H1 (cell line): ENCODE measurements around the gene GGA1.

ENCODE experiments used
- EZH2 ChIP-seq: fragments of 200-600 bp; sonication (generic); IDR thresholded peaks from 2 replicates; pipeline ENCODE4 v1.7.1; 2012; ENCODE audit warnings: low read depth, mild to moderate bottlenecking, moderate library complexity, low read length, inconsistent platforms; ENCODE audit not compliant: severe bottlenecking
- JUND ChIP-seq: IDR thresholded peaks from 2 replicates; pipeline ENCODE4 v1.6.1; 2011; ENCODE audit warnings: mild to moderate bottlenecking, improper control_type of control experiment, low read length
- KDM1A ChIP-seq: fragments of 200-600, 300-600 bp; sonication (generic); IDR thresholded peaks from 2 replicates; pipeline ENCODE4 v1.7.1; 2016; ENCODE audit warnings: mild to moderate bottlenecking, low read length, borderline replicate concordance
- MAFK ChIP-seq: IDR thresholded peaks from 2 replicates; pipeline ENCODE4 v1.6.1; 2012; ENCODE audit warnings: low read depth, mild to moderate bottlenecking, improper control_type of control experiment, low read length
- POLR2A ChIP-seq, 2 experiments: IDR thresholded peaks; 1 replicate in 1 of 2; 2 replicates in 1 of 2; pipeline ENCODE4 v1.6.1; 2011; ENCODE audit warnings: low read depth in 2 of 2, low read length in 2 of 2, mild to moderate bottlenecking in 2 of 2; ENCODE audit errors: control extremely low read depth in 1 of 2
- RAD21 ChIP-seq, 2 experiments: IDR thresholded peaks in 1 of 2; conservative IDR thresholded peaks in 1 of 2; 2 replicates each; pipeline ENCODE4 v1.6.1; 2011; ENCODE audit warnings: low read depth in 2 of 2, low read length in 2 of 2, improper control_type of control experiment in 1 of 2, inconsistent platforms in 1 of 2, mild to moderate bottlenecking in 1 of 2, moderate library complexity in 1 of 2
- SIN3A ChIP-seq, 2 experiments: IDR thresholded peaks in 1 of 2; conservative IDR thresholded peaks in 1 of 2; 2 replicates each; pipeline ENCODE4 v1.6.1; 2011 to 2012; ENCODE audit warnings: low read length in 2 of 2, improper control_type of control experiment in 1 of 2, low read depth in 1 of 2, mild to moderate bottlenecking in 1 of 2
- TAF1 ChIP-seq: IDR thresholded peaks from 2 replicates; pipeline ENCODE4 v1.6.1; 2011; ENCODE audit warnings: mild to moderate bottlenecking, low read depth, low read length
- TCF12 ChIP-seq: IDR thresholded peaks from 2 replicates; pipeline ENCODE4 v1.6.1; 2011; ENCODE audit warnings: low read depth, mild to moderate bottlenecking, low read length
- YY1 ChIP-seq: IDR thresholded peaks from 2 replicates; pipeline ENCODE4 v1.6.1; 2011; ENCODE audit warnings: low read depth, mild to moderate bottlenecking, low read length
- TF ChIP-seq, protein P1 (sequence below), 3 experiments: IDR thresholded peaks; 1 replicate in 2 of 3; 2 replicates in 1 of 3; pipeline versions ENCODE4 v1.5.1 to v1.6.1; 2011; ENCODE audit warnings: low read length in 3 of 3, mild to moderate bottlenecking in 3 of 3, inconsistent platforms in 2 of 3, low read depth in 1 of 3, moderate library complexity in 1 of 3; ENCODE audit not compliant: insufficient read depth in 1 of 3; ENCODE audit errors: control extremely low read depth in 1 of 3

DNA sequence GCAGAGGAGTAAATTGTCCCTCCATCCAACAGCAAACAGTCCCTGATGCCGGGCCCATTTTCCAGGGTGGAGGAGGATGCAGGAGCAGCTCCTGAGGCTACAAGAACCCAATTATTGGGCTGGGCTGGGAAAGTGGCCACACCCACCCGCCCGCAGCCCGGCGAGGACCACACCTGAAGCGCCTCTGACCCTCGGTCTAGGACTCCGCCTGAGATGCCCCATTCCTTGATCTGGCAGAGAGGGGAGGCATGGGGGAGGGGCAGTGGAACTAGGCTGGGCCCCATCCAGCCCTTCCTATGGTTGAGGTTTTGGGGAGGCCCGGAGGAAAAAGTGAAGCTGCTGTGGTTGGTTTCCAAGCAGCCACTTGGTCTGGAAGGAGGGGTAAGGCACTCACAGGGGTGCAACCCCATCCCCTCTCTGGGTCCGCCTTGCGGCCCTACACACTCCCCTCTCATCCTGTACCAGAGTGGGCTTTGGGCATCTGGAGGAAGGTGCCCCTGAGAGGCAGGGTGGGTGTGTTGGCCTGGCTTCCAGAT is 64.4 kb downstream of the GGA1 start:
- TF ChIP-seq TCF12: no peak
- no peak for TF ChIP-seq SIN3A (conservative IDR thresholded peaks at IDR 0.05 in 1 of 2, IDR thresholded peaks at IDR 0.05 in 1 of 2; ENCODE audit: low read depth in 1 of 2, low read length in 2 of 2)
- TF ChIP-seq YY1: no peak
- no peak for TF ChIP-seq TAF1
- TF ChIP-seq POLR2A (IDR thresholded peaks at IDR 0.05; ENCODE audit: control extremely low read depth in 1 of 2, low read depth in 2 of 2, low read length in 2 of 2): no peak
- no peak for TF ChIP-seq KDM1A
- TF ChIP-seq, protein P1, sequence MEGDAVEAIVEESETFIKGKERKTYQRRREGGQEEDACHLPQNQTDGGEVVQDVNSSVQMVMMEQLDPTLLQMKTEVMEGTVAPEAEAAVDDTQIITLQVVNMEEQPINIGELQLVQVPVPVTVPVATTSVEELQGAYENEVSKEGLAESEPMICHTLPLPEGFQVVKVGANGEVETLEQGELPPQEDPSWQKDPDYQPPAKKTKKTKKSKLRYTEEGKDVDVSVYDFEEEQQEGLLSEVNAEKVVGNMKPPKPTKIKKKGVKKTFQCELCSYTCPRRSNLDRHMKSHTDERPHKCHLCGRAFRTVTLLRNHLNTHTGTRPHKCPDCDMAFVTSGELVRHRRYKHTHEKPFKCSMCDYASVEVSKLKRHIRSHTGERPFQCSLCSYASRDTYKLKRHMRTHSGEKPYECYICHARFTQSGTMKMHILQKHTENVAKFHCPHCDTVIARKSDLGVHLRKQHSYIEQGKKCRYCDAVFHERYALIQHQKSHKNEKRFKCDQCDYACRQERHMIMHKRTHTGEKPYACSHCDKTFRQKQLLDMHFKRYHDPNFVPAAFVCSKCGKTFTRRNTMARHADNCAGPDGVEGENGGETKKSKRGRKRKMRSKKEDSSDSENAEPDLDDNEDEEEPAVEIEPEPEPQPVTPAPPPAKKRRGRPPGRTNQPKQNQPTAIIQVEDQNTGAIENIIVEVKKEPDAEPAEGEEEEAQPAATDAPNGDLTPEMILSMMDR (IDR thresholded peaks at IDR 0.05; ENCODE audit: control extremely low read depth in 1 of 3, insufficient read depth in 1 of 3, low read depth in 1 of 3, low read length in 3 of 3): no peak
- no peak for TF ChIP-seq EZH2
- no peak for TF ChIP-seq MAFK
- no peak for TF ChIP-seq RAD21 (IDR thresholded peaks at IDR 0.05 in 1 of 2, conservative IDR thresholded peaks at IDR 0.05 in 1 of 2; ENCODE audit: low read depth in 2 of 2, low read length in 2 of 2)
- TF ChIP-seq JUND: no peak
